Measurements from ENCODE around the gene ATXN10.
A peak's percentile ranks its signal among the peaks of the same experiment; 100 is the strongest.

Gene ATXN10

DNA sequence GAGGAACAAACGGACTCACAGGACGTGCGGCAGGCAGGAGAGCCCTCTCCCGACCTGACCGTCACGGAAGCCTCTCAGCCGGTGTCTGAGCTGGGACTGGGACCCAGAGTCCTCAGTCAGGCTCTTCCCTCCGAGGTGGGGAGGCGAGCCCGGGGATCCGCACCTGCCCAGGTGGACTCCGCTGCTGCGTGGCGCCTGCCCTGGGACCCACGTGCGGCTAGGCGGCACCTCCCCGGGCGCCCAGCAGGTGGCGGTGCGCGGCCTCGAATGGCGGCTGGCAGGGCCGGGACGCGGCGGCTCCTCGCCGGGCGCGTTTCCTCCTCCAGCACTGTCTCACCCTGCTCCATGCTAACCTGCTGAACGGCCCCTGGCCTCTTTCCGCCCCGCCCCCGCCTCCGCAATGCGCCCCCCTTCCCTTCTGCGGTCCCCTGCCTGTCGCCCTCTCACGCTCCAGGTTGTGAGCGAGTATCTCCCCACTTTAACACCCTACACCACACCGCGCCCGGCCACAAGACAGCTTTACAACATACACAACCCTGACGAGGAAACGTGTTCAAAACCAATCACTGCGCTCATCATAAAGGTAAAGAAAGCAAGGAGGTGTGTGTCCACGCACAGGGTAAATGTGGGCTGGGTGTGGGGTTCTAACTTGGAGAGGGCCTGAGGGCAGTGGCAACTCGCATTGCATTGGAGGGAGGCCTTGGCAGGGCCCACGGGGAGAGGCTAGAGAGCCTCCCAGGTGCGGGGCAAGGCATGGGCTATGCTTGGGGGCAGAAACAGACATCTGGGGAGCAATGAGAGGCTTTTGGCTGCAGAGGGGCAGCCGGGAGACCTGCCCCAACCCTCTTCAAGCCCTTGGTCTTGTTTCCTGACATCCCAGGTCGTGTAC is 25.9 kb upstream of the ATXN10 start:
- peak overlapping the region; percentile 10 for H3K27ac ChIP-seq
- TF ChIP-seq, protein P1, sequence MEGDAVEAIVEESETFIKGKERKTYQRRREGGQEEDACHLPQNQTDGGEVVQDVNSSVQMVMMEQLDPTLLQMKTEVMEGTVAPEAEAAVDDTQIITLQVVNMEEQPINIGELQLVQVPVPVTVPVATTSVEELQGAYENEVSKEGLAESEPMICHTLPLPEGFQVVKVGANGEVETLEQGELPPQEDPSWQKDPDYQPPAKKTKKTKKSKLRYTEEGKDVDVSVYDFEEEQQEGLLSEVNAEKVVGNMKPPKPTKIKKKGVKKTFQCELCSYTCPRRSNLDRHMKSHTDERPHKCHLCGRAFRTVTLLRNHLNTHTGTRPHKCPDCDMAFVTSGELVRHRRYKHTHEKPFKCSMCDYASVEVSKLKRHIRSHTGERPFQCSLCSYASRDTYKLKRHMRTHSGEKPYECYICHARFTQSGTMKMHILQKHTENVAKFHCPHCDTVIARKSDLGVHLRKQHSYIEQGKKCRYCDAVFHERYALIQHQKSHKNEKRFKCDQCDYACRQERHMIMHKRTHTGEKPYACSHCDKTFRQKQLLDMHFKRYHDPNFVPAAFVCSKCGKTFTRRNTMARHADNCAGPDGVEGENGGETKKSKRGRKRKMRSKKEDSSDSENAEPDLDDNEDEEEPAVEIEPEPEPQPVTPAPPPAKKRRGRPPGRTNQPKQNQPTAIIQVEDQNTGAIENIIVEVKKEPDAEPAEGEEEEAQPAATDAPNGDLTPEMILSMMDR (conservative IDR thresholded peaks at IDR 0.05), result peak; percentile 96
- TF ChIP-seq ZFX (IDR thresholded peaks at IDR 0.05), result no peak

GRCh38 chr22:45647532-45648225 is 24.0 kb upstream of the ATXN10 start:
- no peak overlapping the region for H3K27ac ChIP-seq
- no peak for TF ChIP-seq ZFX (IDR thresholded peaks at IDR 0.05)
- TF ChIP-seq, protein P1 (conservative IDR thresholded peaks at IDR 0.05), result no peak

- H3K27ac ChIP-seq, result no peak overlapping the region
- TF ChIP-seq, protein P1 (conservative IDR thresholded peaks at IDR 0.05), result no peak
- TF ChIP-seq ZFX (IDR thresholded peaks at IDR 0.05), result no peak
Measured at GRCh38 chr22:45648301-45649117, 23.1 kb upstream of the ATXN10 start.

DNA sequence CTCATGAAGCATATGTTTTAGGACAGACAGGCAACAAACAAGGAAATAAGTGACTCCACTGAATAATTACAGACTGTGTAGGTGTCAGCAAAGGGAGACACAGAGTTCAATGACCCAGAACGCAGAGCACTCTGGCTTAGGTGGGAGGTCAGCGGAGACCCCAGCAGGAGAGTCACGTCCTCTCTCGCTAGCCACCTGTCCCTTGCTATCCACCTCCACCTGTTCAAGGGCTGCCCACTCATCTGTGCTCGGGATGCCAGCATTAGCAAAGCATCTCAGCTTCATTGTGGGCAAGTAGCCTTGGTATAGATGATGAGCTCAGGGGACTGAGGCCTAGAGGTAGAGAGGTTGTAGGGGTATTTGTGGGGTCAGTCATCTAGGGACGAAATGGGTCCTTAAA is 21.8 kb upstream of the ATXN10 start:
- H3K27ac ChIP-seq, result no peak overlapping the region
- TF ChIP-seq, protein P1 (conservative IDR thresholded peaks at IDR 0.05), result no peak
- TF ChIP-seq ZFX (IDR thresholded peaks at IDR 0.05), result no peak

- TF ChIP-seq ZFX (IDR thresholded peaks at IDR 0.05), result no peak
- TF ChIP-seq, protein P1 (conservative IDR thresholded peaks at IDR 0.05), result no peak
- H3K27ac ChIP-seq, result no peak overlapping the region
Measured at GRCh38 chr22:45650721-45651120, 20.9 kb upstream of the ATXN10 start.

DNA sequence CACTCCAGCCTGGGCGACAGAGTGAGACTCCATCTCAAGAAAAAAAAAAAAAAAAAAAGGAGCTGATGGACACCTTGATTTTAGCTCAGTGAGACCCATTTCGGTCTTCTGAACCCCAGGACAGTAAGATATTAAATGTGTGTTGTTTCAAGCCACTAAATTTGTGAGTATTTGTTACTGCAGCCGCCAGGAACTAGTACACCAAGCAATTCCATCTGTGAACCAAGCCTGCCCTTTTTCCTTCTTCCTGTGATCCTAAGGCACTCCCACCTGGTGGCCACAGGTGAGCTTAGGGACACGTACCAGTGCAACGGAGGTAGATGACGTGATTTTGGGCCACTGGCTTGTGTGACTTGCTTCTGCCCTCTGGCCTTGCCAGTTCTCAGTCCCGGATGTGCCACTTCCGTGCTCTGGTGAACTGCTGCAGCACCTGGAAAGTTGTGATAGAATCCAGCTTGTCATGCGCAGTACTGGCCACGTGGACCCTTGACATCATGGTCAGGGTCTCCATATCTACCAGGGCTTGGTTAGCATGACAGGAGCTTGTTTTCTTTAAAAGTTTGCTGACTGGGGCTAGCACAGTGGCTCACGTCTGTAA is 19.6 kb upstream of the ATXN10 start:
- H3K27ac ChIP-seq, result no peak overlapping the region
- TF ChIP-seq ZFX (IDR thresholded peaks at IDR 0.05), result no peak
- TF ChIP-seq, protein P1 (conservative IDR thresholded peaks at IDR 0.05), result no peak
